ENCODE data around the gene ADI1.

GRCh38 chr2:3476985-3477327, 42.4 kb downstream of the ADI1 start:
- TF ChIP-seq, protein P1, sequence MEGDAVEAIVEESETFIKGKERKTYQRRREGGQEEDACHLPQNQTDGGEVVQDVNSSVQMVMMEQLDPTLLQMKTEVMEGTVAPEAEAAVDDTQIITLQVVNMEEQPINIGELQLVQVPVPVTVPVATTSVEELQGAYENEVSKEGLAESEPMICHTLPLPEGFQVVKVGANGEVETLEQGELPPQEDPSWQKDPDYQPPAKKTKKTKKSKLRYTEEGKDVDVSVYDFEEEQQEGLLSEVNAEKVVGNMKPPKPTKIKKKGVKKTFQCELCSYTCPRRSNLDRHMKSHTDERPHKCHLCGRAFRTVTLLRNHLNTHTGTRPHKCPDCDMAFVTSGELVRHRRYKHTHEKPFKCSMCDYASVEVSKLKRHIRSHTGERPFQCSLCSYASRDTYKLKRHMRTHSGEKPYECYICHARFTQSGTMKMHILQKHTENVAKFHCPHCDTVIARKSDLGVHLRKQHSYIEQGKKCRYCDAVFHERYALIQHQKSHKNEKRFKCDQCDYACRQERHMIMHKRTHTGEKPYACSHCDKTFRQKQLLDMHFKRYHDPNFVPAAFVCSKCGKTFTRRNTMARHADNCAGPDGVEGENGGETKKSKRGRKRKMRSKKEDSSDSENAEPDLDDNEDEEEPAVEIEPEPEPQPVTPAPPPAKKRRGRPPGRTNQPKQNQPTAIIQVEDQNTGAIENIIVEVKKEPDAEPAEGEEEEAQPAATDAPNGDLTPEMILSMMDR (IDR thresholded peaks at IDR 0.05; ENCODE audit: low read length): no peak
- TF ChIP-seq EZH2 (IDR thresholded peaks at IDR 0.05; ENCODE audit: borderline replicate concordance, low read length): no peak
